ENCODE results near the gene HECTD1.

DNA sequence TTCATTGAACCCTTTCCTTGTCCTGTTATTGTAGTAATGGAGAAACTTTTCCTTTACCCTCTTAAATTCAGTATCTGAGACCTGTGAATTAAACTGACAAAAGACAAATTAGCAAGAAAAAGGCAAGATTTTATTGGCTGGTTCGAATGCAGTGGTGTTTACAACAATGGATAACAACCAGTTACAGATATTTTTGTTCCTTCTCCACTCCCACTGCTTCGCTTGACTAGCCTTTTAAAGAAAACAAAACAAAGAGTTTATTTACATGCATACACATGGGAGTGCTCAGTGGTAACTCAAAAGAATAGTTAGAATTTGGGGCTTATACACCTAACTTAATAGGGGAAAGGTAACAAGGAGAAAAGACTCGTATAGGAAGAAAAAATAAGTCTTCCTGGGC lies 37.0 kb upstream of the HECTD1 start:
- TF ChIP-seq POLR2A (IDR thresholded peaks at IDR 0.05; ENCODE audit: low read length) (no peak), GATA1 (IDR thresholded peaks at IDR 0.05; ENCODE audit: low read depth, low read length) (no peak)
